ENCODE data around the gene MAGEB17.
"Not testable (repeated sequence)": the region's sequence is repeated elsewhere in the genome, so short reads cannot be mapped to it uniquely, and the experiment has no call there.

The MAGEB17 gene

DNA sequence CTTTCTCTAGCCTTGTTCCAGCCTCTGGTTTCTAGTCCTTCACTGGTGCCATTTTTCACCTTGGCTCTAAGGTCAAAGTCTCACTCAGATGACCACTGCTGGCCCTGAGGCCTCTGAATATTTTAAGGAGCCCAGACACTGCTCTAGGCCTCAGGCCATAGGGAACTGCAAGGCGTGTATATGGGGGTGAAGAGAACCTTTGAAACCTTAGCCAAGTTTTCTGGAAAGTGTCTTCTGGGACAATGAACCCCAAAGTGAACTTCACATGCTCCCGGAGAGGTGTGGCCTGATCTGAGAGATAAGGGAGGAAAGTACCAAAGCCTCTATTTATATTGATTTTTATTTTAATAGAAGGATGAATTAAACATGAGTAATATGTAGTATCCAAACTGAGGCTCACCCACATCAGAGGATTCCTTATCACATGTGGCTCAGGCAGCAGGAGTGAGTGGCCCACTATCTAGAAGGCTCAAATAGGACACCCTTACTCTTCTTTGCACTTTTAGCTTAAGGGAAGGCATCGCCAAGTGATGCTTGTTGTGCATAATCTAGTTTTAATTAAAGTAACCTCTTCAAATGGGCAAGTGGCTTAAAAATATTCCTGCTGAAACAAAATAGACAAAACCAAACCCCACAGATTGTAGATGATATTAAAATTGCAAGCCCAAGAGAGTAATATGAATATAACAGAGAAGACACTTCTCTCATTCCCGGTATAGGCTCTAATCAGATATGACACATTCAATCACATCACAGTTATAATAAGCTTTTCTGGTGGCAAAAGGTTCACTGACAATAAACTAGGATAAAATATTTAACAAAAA is 25.6 kb upstream of the MAGEB17 start:
- DNase-seq, result no peak
- no peak overlapping the region for H3K4me3 Mint-ChIP-seq
- no peak for ATAC-seq (replicated peaks)
- peaks cover 24 to 26% of the 10 kb centered on the region in 2 donors for H3K27me3 Mint-ChIP-seq
- H3K27ac Mint-ChIP-seq, result no peak overlapping the region
- H3K36me3 Mint-ChIP-seq (ENCODE audit: insufficient read depth), result no peaks in the 10 kb centered on the region
- no peaks in the 10 kb centered on the region for H3K9me3 Mint-ChIP-seq
- peaks cover 0 to 2% of the 10 kb centered on the region in 2 donors for H3K4me1 Mint-ChIP-seq (ENCODE audit: low read depth in 2 of 2)

GRCh38 chrX:16142246-16142558 is 25.1 kb upstream of the MAGEB17 start:
- ATAC-seq (replicated peaks) (no peak), DNase-seq (no peak)
- Mint-ChIP-seq H3K4me1 (ENCODE audit: low read depth in 2 of 2) (peaks cover 0 to 2% of the 10 kb centered on the region in 2 donors), H3K27ac (no peak overlapping the region), H3K36me3 (ENCODE audit: insufficient read depth) (no peaks in the 10 kb centered on the region), H3K4me3 (no peak overlapping the region), H3K27me3 (peaks cover 24 to 26% of the 10 kb centered on the region in 2 donors), H3K9me3 (no peaks in the 10 kb centered on the region)

DNA sequence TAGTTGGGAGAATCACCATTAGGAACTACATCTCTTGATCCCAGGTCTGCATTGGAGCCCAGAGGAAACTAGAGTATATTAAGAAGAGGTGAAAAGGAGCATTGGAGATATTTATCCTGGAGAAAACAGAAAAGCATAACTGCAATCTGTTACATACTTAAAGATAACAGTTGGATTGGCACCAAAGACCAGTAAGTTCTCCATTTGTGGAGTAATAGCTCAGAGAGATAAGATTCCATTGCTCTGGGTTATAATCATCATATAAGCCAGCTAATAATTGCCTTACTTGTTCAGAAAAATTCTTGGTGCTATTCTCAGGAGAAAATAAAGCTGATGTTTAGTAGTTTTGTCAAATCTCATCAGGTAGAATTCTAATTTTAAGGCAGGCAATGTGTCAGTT is 23.3 kb upstream of the MAGEB17 start:
- Mint-ChIP-seq H3K27me3 (peaks cover 24 to 26% of the 10 kb centered on the region in 2 donors), H3K27ac (no peak overlapping the region), H3K9me3 (no peaks in the 10 kb centered on the region), H3K4me1 (ENCODE audit: low read depth in 2 of 2) (peaks cover 0 to 2% of the 10 kb centered on the region in 2 donors), H3K4me3 (no peak overlapping the region), H3K36me3 (ENCODE audit: insufficient read depth) (no peaks in the 10 kb centered on the region)
- DNase-seq, result no peak
- ATAC-seq (replicated peaks), result no peak

GRCh38 chrX:16144420-16144819 is 22.9 kb upstream of the MAGEB17 start:
- Mint-ChIP-seq H3K4me1 (ENCODE audit: low read depth in 2 of 2) (peaks cover 0 to 2% of the 10 kb centered on the region in 2 donors), H3K9me3 (no peaks in the 10 kb centered on the region), H3K27me3 (peaks cover 24 to 26% of the 10 kb centered on the region in 2 donors), H3K36me3 (ENCODE audit: insufficient read depth) (no peaks in the 10 kb centered on the region), H3K27ac (no peak overlapping the region), H3K4me3 (no peak overlapping the region)
- ATAC-seq (replicated peaks), result no peak
- DNase-seq, result no peak

DNA sequence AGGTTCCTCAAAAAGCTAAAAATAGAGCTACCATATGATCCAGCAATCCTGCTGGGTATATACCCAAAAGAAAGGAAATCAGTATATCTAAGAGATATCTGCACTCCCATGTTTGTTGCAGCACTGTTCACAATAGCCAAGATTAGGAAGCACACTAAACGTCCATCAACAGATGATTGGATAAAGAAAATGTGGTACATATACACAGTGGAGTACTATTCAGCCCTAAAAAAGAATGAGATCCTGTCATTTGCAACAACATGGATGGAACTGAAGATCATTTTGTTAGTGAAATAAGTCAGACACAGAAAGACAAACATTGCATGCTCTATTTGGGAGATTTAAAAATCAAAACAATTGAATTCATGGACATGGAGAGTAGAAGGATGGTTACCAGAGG is 22.2 kb upstream of the MAGEB17 start:
- H3K9me3 Mint-ChIP-seq; H3K4me3 Mint-ChIP-seq; ATAC-seq (replicated peaks); DNase-seq; H3K4me1 Mint-ChIP-seq (ENCODE audit: low read depth in 2 of 2); H3K36me3 Mint-ChIP-seq (ENCODE audit: insufficient read depth); H3K27ac Mint-ChIP-seq: not testable (repeated sequence)
- peaks cover 24 to 26% of the 10 kb centered on the region in 2 donors for H3K27me3 Mint-ChIP-seq

DNA sequence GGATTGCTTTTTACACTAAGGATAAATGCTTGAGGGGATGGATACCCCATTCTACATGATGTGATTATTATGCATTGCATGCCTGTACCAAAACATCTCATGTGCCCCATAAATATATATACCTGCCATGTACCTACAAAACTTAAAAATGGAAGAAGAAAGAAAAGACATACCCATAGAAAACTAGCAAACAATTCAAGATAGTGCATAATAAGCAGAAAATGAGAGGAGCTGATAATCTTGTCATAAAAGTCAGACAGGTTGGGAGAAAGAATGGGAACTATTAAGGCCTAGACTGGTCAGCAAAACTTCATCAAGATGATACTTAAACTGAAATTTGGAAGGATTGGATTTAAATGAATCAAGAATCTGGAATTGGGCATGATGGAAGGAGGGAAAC is 21.6 kb upstream of the MAGEB17 start:
- Mint-ChIP-seq H3K36me3 (ENCODE audit: insufficient read depth) (no peaks in the 10 kb centered on the region), H3K4me3 (no peak overlapping the region), H3K27me3 (peaks cover 24 to 26% of the 10 kb centered on the region in 2 donors), H3K27ac (no peak overlapping the region), H3K9me3 (no peaks in the 10 kb centered on the region), H3K4me1 (ENCODE audit: low read depth in 2 of 2) (peaks cover 0 to 1% of the 10 kb centered on the region in 2 donors)
- no peak for ATAC-seq (replicated peaks)
- no peak for DNase-seq

DNA sequence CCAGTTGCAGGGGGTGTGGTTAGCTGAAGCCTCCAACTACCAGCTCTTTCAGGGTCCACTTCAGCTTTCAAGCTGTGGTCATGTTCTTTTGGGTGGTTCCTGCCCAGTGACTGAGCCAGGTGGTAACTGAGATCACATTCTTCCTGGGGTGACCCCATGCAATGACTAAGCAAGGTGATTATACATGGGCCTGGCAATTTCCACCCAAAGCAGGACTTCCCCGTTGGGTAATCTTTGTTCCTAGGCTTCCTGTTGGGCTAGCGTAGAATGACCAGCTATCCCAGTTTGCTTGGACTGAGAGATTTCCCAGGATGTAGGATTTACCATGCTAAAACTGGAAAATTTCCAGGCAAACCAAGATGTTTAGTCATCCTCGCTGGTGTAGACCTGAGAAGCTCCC is 18.4 kb upstream of the MAGEB17 start:
- Mint-ChIP-seq H3K4me3 (no peak overlapping the region), H3K4me1 (ENCODE audit: low read depth in 2 of 2) (no peaks in the 10 kb centered on the region)

GRCh38 chrX:16155581-16156096 is 11.6 kb upstream of the MAGEB17 start:
- H3K4me3 Mint-ChIP-seq, result no peak overlapping the region

More for the DNA sequence above, 18.4 kb upstream of the MAGEB17 start:
- no peak for ATAC-seq (replicated peaks)
- H3K27me3 Mint-ChIP-seq, result peaks cover 11 to 14% of the 10 kb centered on the region in 2 donors
- no peak overlapping the region for H3K27ac Mint-ChIP-seq
- no peaks in the 10 kb centered on the region for H3K9me3 Mint-ChIP-seq
- DNase-seq, result no peak
- H3K36me3 Mint-ChIP-seq (ENCODE audit: insufficient read depth), result no peaks in the 10 kb centered on the region

DNA sequence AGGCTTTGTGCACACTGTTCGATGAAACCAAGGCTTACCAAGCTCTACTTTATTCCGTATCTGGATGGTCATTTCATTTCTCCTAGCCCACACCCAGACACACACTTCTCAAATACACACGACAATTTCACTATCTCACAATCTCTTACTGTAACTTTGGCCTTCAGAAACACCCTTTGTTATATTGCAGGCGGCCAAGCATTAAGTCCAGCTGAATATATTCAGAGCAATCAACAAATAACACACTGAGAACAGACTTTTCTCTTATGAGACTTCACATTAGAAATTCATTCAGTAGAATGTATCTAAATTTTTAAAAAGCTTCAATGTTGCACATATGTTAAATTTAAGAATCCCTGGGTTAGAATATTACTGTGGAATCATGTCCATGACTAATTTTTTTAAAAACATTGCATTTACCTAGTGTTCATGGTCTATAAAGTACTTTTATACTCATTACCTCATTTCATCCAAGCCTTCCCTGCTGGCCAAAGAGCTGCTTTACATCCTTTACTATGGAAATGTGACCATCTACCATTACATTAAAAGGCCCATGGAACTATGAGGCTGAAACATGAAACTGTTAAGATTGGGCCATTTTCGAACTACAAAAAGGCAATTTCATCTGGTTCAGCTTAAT is 10.5 kb upstream of the MAGEB17 start:
- no peak overlapping the region for H3K4me3 Mint-ChIP-seq
- H3K36me3 Mint-ChIP-seq (ENCODE audit: insufficient read depth), result no peaks in the 10 kb centered on the region
- no peak for ATAC-seq (replicated peaks)

More at GRCh38 chrX:16155581-16156096, 11.6 kb upstream of the MAGEB17 start:
- H3K27me3 Mint-ChIP-seq, result no peaks in the 10 kb centered on the region
- no peaks in the 10 kb centered on the region for H3K4me1 Mint-ChIP-seq (ENCODE audit: low read depth in 2 of 2)
- no peaks in the 10 kb centered on the region for H3K36me3 Mint-ChIP-seq (ENCODE audit: insufficient read depth)
- no peak overlapping the region for H3K27ac Mint-ChIP-seq
- no peak for ATAC-seq (replicated peaks)
- DNase-seq, result no peak
- H3K9me3 Mint-ChIP-seq, result no peaks in the 10 kb centered on the region

DNA sequence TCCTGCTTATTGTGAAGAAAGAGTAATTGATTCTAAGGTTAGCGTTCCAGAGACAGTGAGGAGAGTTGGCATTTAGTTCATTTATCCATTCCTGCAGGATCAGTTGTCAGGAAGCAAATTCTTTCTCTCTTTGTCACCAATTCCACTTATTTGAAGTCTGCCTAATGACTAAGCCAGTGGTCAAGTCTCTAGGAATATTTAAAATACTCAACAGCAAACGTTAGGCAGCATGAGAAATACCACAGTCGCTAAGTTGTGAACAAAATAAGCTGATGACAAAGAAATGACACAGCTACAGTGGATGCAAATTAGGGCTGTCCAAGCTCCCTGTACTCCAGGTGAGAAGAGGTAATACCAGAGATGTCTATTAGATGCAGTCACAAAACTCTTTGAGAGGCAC is 6.6 kb upstream of the MAGEB17 start:
- Mint-ChIP-seq H3K9me3 (no peaks in the 10 kb centered on the region), H3K36me3 (ENCODE audit: insufficient read depth) (no peaks in the 10 kb centered on the region), H3K27ac (no peak overlapping the region), H3K27me3 (peaks cover 7 to 17% of the 10 kb centered on the region in 2 donors), H3K4me3 (no peak overlapping the region), H3K4me1 (ENCODE audit: low read depth in 2 of 2) (no peaks in the 10 kb centered on the region)
- no peak for ATAC-seq (replicated peaks)
- no peak for DNase-seq

More for the DNA sequence above, 10.5 kb upstream of the MAGEB17 start:
- Mint-ChIP-seq H3K4me1 (ENCODE audit: low read depth in 2 of 2) (no peaks in the 10 kb centered on the region), H3K27me3 (no peaks in the 10 kb centered on the region), H3K27ac (no peak overlapping the region), H3K9me3 (no peaks in the 10 kb centered on the region)
- no peak for DNase-seq

DNA sequence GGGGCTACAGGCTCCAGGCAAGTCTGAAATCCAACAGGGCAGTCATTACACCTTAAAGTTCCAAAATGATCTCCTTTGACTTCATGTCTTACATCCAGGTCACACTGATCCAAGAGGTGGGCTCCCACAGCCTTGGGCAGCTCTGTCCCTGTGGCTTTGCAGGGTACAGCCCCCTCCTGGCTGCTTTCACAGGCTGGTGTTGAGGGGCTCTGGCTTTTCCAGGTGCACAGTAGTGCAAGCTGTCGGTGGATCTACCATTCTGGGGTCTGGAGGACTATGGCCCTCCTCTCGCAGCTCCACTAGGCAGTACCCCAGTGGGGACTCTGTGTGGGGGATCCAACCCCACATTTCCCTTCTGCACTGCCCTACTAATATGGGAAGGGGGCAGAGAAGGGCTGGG is 6.1 kb upstream of the MAGEB17 start:
- H3K27me3 Mint-ChIP-seq, result peaks cover 7 to 17% of the 10 kb centered on the region in 2 donors
- not testable (repeated sequence) for H3K4me1 Mint-ChIP-seq (ENCODE audit: low read depth in 2 of 2); ATAC-seq (replicated peaks)

GRCh38 chrX:16162391-16162790 is 4.9 kb upstream of the MAGEB17 start:
- Mint-ChIP-seq H3K9me3 (no peaks in the 10 kb centered on the region), H3K4me3 (no peak overlapping the region), H3K36me3 (ENCODE audit: insufficient read depth) (no peaks in the 10 kb centered on the region), H3K27me3 (peaks cover 7 to 17% of the 10 kb centered on the region in 2 donors), H3K4me1 (ENCODE audit: low read depth in 2 of 2) (no peaks in the 10 kb centered on the region), H3K27ac (no peak overlapping the region)
- ATAC-seq (replicated peaks) (no peak), DNase-seq (no peak)

More for the DNA sequence above, 6.1 kb upstream of the MAGEB17 start:
- DNase-seq; H3K4me3 Mint-ChIP-seq; H3K36me3 Mint-ChIP-seq (ENCODE audit: insufficient read depth); H3K27ac Mint-ChIP-seq; H3K9me3 Mint-ChIP-seq: not testable (repeated sequence)

- Mint-ChIP-seq H3K9me3 (no peaks in the 10 kb centered on the region), H3K4me1 (ENCODE audit: low read depth in 2 of 2) (no peaks in the 10 kb centered on the region), H3K4me3 (no peak overlapping the region), H3K27me3 (peaks cover 17 to 22% of the 10 kb centered on the region in 2 donors), H3K27ac (no peak overlapping the region), H3K36me3 (ENCODE audit: insufficient read depth) (no peaks in the 10 kb centered on the region)
- DNase-seq (no peak), ATAC-seq (replicated peaks) (no peak)
Measured at GRCh38 chrX:16164748-16165147, 2.5 kb upstream of the MAGEB17 start.

- Mint-ChIP-seq H3K9me3 (no peaks in the 10 kb centered on the region), H3K36me3 (ENCODE audit: insufficient read depth) (no peaks in the 10 kb centered on the region)
- no peak for DNase-seq
Measured at GRCh38 chrX:16171039-16171438, 3.8 kb downstream of the MAGEB17 start.

More at GRCh38 chrX:16171039-16171438, 3.8 kb downstream of the MAGEB17 start:
- no peak for ATAC-seq (replicated peaks)
- Mint-ChIP-seq H3K4me3 (no peak overlapping the region), H3K27me3 (peaks cover 5 to 24% of the 10 kb centered on the region in 2 donors), H3K27ac (no peak overlapping the region), H3K4me1 (ENCODE audit: low read depth in 2 of 2) (no peaks in the 10 kb centered on the region)
